ENCODE results near the gene REPIN1. TPM values are rescaled to one million over a fixed set of nuclear protein-coding genes. Genes with fewer than 3 reads are reported as not detected.

REPIN1 gene
- total and polyA plus RNA-seq, 4 donors, result 31.0 to 124 (median 87.9) TPM

DNA sequence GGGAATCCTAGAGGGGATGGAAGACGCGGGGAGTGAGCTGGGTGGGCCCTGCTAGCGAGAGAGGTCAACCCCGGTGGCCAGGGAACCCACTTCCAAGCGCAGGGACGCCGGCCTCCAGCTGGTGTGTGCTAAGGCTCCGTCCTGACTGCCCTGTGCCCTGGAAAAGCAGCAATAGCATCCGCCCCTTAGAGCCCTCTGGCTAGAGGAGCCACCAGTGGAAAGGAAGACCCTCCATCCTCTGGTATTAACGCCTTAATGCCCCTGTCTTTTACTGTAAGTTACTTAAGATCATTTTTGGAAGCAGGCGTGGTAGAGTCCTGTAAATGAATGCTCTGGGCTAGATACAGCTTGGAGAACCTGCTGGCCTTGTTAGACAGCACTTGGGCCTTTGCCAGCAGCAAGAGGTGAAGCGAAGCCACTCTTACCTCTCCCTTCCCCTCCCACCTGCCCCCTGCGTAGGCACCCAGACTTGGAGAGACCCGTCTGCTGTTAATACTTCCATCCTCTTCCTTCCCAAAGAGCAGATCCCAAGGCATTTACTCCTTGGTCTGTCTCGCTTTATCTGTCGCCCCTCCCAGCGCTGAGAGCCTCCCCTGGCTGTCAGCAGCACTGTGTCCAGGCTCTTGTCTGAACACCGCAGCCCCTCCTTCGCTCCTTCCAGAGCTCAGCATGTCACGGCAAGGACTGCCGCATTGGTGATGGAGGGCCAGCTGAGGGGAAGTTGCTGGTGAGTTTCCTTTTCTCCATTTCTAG is 4.6 kb downstream of the REPIN1 start:
- no peak for DNase-seq (ENCODE audit: low read depth in 4 of 6, low spot score in 6 of 6)
- no peak overlapping the region for H3K4me3 ChIP-seq (ENCODE audit: low read depth, low read length)
- no peak overlapping the region for H3K27ac ChIP-seq (ENCODE audit: low read depth, low read length)

GRCh38 chr7:150374026-150374425 is 5.4 kb downstream of the REPIN1 start:
- peak overlapping the region; percentile 25 for H3K27ac ChIP-seq (ENCODE audit: low read depth, low read length)

More for the DNA sequence above, 4.6 kb downstream of the REPIN1 start:
- no peaks in the 10 kb centered on the region for H3K27me3 ChIP-seq (ENCODE audit: control insufficient read depth, insufficient read depth, low read length)
- H3K36me3 ChIP-seq (ENCODE audit: control insufficient read depth, insufficient read depth, low read length), result peaks cover 57% of the 10 kb centered on the region
- no peaks in the 10 kb centered on the region for H3K9me3 ChIP-seq (ENCODE audit: control insufficient read depth, insufficient read depth, low read length)
- 88% methylated on average over 15 of the region's 21 CpGs for WGBS (ENCODE audit: insufficient coverage)
- peaks cover 56% of the 10 kb centered on the region for H3K4me1 ChIP-seq (ENCODE audit: control insufficient read depth, insufficient read depth, low read length)

GRCh38 chr7:150374472-150374871 is 5.8 kb downstream of the REPIN1 start:
- H3K27ac ChIP-seq (ENCODE audit: low read depth, low read length), result peak overlapping the region; percentile 25
- peaks cover 56% of the 10 kb centered on the region for H3K36me3 ChIP-seq (ENCODE audit: control insufficient read depth, insufficient read depth, low read length)
- no peaks in the 10 kb centered on the region for H3K27me3 ChIP-seq (ENCODE audit: control insufficient read depth, insufficient read depth, low read length)
- DNase-seq (ENCODE audit: low read depth in 4 of 6, low spot score in 6 of 6), result no peak
- H3K4me1 ChIP-seq (ENCODE audit: control insufficient read depth, insufficient read depth, low read length), result peaks cover 55% of the 10 kb centered on the region
- no peak overlapping the region for H3K4me3 ChIP-seq (ENCODE audit: low read depth, low read length)
- no peaks in the 10 kb centered on the region for H3K9me3 ChIP-seq (ENCODE audit: control insufficient read depth, insufficient read depth, low read length)
- WGBS (ENCODE audit: insufficient coverage), result 90% methylated on average over 5 of the region's 5 CpGs

More at GRCh38 chr7:150374026-150374425, 5.4 kb downstream of the REPIN1 start:
- WGBS (ENCODE audit: insufficient coverage), result 78% methylated on average over 3 of the region's 4 CpGs
- no peaks in the 10 kb centered on the region for H3K9me3 ChIP-seq (ENCODE audit: control insufficient read depth, insufficient read depth, low read length)
- peaks cover 57% of the 10 kb centered on the region for H3K36me3 ChIP-seq (ENCODE audit: control insufficient read depth, insufficient read depth, low read length)
- peaks cover 59% of the 10 kb centered on the region for H3K4me1 ChIP-seq (ENCODE audit: control insufficient read depth, insufficient read depth, low read length)
- no peak for DNase-seq (ENCODE audit: low read depth in 4 of 6, low spot score in 6 of 6)
- H3K4me3 ChIP-seq (ENCODE audit: low read depth, low read length), result no peak overlapping the region
- H3K27me3 ChIP-seq (ENCODE audit: control insufficient read depth, insufficient read depth, low read length), result no peaks in the 10 kb centered on the region

DNA sequence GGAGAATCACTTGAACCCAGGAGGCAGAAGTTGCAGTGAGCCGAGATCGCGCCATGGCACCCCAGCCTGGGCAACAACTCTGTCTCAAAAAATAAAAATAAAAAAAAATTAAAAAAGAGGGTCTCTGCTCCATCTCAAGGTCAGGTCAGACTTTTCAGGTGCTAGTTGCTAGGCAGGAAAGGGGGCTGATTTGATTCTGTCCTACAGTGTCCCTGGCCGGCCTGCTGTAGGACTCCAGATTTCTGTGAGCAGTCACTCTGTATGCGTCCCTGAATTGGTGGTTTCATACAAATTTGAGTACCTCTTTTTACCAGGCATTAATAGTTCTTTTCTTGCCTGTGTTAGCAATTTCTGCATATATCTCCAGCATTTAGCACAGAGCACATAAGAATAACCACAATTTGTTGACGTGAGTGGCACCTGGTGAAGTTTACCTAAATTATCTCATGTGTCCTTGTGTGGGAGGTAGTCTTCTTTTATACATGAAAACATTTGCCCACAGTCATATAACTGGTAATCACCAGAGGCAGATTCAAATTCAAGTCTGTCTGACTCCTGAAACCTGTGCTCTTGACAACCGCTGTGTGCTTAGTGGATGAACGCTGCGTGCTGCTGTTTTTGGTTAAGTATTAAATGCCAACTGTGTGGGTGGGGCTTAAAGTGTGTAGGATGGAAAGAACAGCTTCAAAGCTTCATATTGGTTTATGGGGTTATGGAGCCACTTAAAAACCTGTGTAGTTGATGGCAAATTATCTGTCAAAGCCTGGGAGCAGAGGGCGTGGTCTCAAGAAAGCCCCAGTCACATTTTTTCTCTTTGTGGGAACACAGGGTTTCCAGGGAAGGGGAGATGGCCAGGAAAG is 7.3 kb downstream of the REPIN1 start:
- no peaks in the 10 kb centered on the region for H3K9me3 ChIP-seq (ENCODE audit: control insufficient read depth, insufficient read depth, low read length)
- H3K36me3 ChIP-seq (ENCODE audit: control insufficient read depth, insufficient read depth, low read length), result peaks cover 48% of the 10 kb centered on the region
- H3K27ac ChIP-seq (ENCODE audit: low read depth, low read length), result peak overlapping the region; percentile 47
- no peak for DNase-seq (ENCODE audit: low read depth in 4 of 6, low spot score in 6 of 6)
- WGBS (ENCODE audit: insufficient coverage), result 88% methylated on average over 5 of the region's 10 CpGs
- peaks cover 52% of the 10 kb centered on the region for H3K4me1 ChIP-seq (ENCODE audit: control insufficient read depth, insufficient read depth, low read length)
- no peaks in the 10 kb centered on the region for H3K27me3 ChIP-seq (ENCODE audit: control insufficient read depth, insufficient read depth, low read length)
- H3K4me3 ChIP-seq (ENCODE audit: low read depth, low read length), result no peak overlapping the region

GRCh38 chr7:150376560-150376959 is 7.9 kb downstream of the REPIN1 start:
- no peak for DNase-seq (ENCODE audit: low read depth in 4 of 6, low spot score in 6 of 6)
- peak overlapping the region; percentile 47 for H3K27ac ChIP-seq (ENCODE audit: low read depth, low read length)
- H3K9me3 ChIP-seq (ENCODE audit: control insufficient read depth, insufficient read depth, low read length), result no peaks in the 10 kb centered on the region
- no peak overlapping the region for H3K4me3 ChIP-seq (ENCODE audit: low read depth, low read length)
- H3K36me3 ChIP-seq (ENCODE audit: control insufficient read depth, insufficient read depth, low read length), result peaks cover 41% of the 10 kb centered on the region
- H3K4me1 ChIP-seq (ENCODE audit: control insufficient read depth, insufficient read depth, low read length), result peaks cover 52% of the 10 kb centered on the region
- H3K27me3 ChIP-seq (ENCODE audit: control insufficient read depth, insufficient read depth, low read length), result no peaks in the 10 kb centered on the region
- 83% methylated on average over 6 of the region's 6 CpGs for WGBS (ENCODE audit: insufficient coverage)

- Histone ChIP-seq H3K27me3 (ENCODE audit: control insufficient read depth, insufficient read depth, low read length) (no peaks in the 10 kb centered on the region), H3K4me1 (ENCODE audit: control insufficient read depth, insufficient read depth, low read length) (peaks cover 58% of the 10 kb centered on the region), H3K4me3 (ENCODE audit: low read depth, low read length) (no peak overlapping the region), H3K27ac (ENCODE audit: low read depth, low read length) (peak overlapping the region; percentile 2), H3K36me3 (ENCODE audit: control insufficient read depth, insufficient read depth, low read length) (peaks cover 39% of the 10 kb centered on the region), H3K9me3 (ENCODE audit: control insufficient read depth, insufficient read depth, low read length) (no peaks in the 10 kb centered on the region)
- DNase-seq (ENCODE audit: low read depth in 4 of 6, low spot score in 6 of 6), result no peak
- no CpG with 5 or more reads among the region's 3 CpGs for WGBS (ENCODE audit: insufficient coverage)
Measured at GRCh38 chr7:150377196-150377595, 8.6 kb downstream of the REPIN1 start.

DNA sequence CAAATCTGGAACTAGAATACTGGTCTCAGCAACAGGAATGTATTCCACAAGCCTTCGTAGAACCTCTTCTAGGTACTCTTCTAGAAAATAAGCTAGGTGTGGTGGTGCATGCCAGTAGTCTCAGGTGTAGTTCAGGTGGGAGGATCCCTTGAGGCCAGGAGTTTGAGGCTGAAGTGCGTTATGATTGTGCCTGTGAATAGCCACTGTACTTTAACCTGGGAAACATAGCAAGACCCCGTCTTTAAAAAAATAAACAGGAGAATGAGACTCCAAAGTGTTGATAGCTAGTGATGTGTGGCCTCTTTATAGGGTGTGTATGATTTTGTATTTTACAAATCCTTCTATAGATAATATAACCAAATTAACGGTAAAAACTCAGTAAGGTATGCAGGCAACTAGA is 9.0 kb downstream of the REPIN1 start:
- Histone ChIP-seq H3K27ac (ENCODE audit: low read depth, low read length) (peak overlapping the region; percentile 95), H3K9me3 (ENCODE audit: control insufficient read depth, insufficient read depth, low read length) (no peaks in the 10 kb centered on the region), H3K36me3 (ENCODE audit: control insufficient read depth, insufficient read depth, low read length) (peaks cover 38% of the 10 kb centered on the region), H3K4me3 (ENCODE audit: low read depth, low read length) (no peak overlapping the region), H3K4me1 (ENCODE audit: control insufficient read depth, insufficient read depth, low read length) (peaks cover 59% of the 10 kb centered on the region), H3K27me3 (ENCODE audit: control insufficient read depth, insufficient read depth, low read length) (no peaks in the 10 kb centered on the region)
- no CpG with 5 or more reads among the region's 4 CpGs for WGBS (ENCODE audit: insufficient coverage)
- no peak for DNase-seq (ENCODE audit: low read depth in 4 of 6, low spot score in 6 of 6)

DNA sequence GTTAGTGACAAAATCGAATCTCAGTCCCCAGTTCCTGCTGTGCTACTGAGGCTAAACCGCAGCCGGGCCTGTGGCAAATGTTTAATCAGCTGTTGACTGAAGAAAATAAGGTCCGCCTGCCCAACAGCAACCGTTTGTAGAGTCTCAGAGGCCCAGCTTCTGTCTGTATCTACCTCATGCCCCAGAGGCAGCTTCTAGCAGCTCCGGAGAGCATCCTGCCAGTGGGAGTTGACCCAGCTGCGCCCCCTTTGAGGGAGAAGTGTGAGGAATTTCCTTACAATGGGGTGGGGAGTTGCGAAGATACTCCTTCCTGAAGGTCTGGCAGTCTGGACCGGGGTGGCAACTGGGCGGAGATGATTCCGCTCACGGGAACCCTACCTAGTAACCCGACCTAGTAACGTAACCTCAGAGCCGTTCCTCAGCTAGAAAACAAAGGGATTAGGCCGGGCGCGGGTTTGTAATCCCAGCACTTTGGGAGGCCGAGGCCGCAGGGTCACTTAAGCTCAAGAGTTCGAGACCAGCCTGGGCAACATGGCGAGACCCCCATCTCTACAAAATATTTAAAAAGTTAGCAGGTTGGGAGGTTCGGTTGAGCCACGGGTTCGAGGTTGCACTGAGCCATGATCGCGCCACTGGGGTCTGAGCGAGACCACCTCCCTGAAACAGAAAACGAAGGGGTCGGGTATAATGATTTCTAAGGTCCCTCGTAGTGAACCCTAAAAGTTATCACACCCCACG is 9.7 kb downstream of the REPIN1 start:
- Histone ChIP-seq H3K36me3 (ENCODE audit: control insufficient read depth, insufficient read depth, low read length) (peaks cover 31% of the 10 kb centered on the region), H3K27me3 (ENCODE audit: control insufficient read depth, insufficient read depth, low read length) (no peaks in the 10 kb centered on the region), H3K9me3 (ENCODE audit: control insufficient read depth, insufficient read depth, low read length) (no peaks in the 10 kb centered on the region), H3K4me1 (ENCODE audit: control insufficient read depth, insufficient read depth, low read length) (peaks cover 57% of the 10 kb centered on the region), H3K27ac (ENCODE audit: low read depth, low read length) (peak overlapping the region; percentile 95), H3K4me3 (ENCODE audit: low read depth, low read length) (peak overlapping the region; percentile 69)
- 4% methylated on average over 28 of the region's 32 CpGs for WGBS (ENCODE audit: insufficient coverage)
- peak in 2 of 6 donors; percentile 82 to 83 for DNase-seq (ENCODE audit: low read depth in 4 of 6, low spot score in 6 of 6)

GRCh38 chr7:150378853-150379440 is 10.3 kb downstream of the REPIN1 start, which contains the start of gene ZNF775:
TSS of gene ZNF775 (plus strand) at chr7:150379330. CDS start at chr7:150388471, 9,141 bp downstream.
- Histone ChIP-seq H3K9me3 (ENCODE audit: control insufficient read depth, insufficient read depth, low read length) (no peaks in the 10 kb centered on the region), H3K27me3 (ENCODE audit: control insufficient read depth, insufficient read depth, low read length) (no peaks in the 10 kb centered on the region), H3K27ac (ENCODE audit: low read depth, low read length) (peak within 1 kb of the TSS; percentile 95), H3K36me3 (ENCODE audit: control insufficient read depth, insufficient read depth, low read length) (peaks cover 29% of the 10 kb centered on the region), H3K4me3 (ENCODE audit: low read depth, low read length) (peak within 1 kb of the TSS; percentile 82), H3K4me1 (ENCODE audit: control insufficient read depth, insufficient read depth, low read length) (peaks cover 57% of the 10 kb centered on the region)
- peak in 5 of 6 donors; percentile 84 to 98 (median 92) for DNase-seq (ENCODE audit: low read depth in 4 of 6, low spot score in 6 of 6)
- WGBS (ENCODE audit: insufficient coverage), result under 1% methylated on average over 60 of the region's 60 CpGs

Data from spinal cord (tissue), 10 donors.